HG03469 (cell line): ENCODE data around the gene TPPP.

ENCODE experiments used
- ATAC-seq: cut with Tn5 transposase; IDR thresholded peaks from one replicate; pipeline ENCODE4 v1.9.1; 2021; ENCODE audit warnings: mild to moderate bottlenecking, moderate library complexity, moderate number of reproducible peaks; ENCODE audit not compliant: unreplicated experiment

TPPP gene

GRCh38 chr5:666816-667498 lies 26.2 kb downstream of the TPPP start:
- no peak for ATAC-seq

- no peak for ATAC-seq
These were observed 27.0 kb downstream of the TPPP start for GRCh38 chr5:665956-666711.

GRCh38 chr5:665541-665955 lies 27.6 kb downstream of the TPPP start:
- ATAC-seq: no peak

GRCh38 chr5:664994-665360 lies 28.2 kb downstream of the TPPP start:
- no peak for ATAC-seq

GRCh38 chr5:664343-664993 lies 28.7 kb downstream of the TPPP start:
- no peak for ATAC-seq

- no peak for ATAC-seq
These were observed 29.5 kb downstream of the TPPP start for GRCh38 chr5:663436-664342.

GRCh38 chr5:662751-663435 lies 30.3 kb downstream of the TPPP start:
- ATAC-seq: no peak

- ATAC-seq: no peak
These were observed 31.0 kb downstream of the TPPP start for GRCh38 chr5:661891-662750.

GRCh38 chr5:660491-661030 lies 32.6 kb downstream of the TPPP start:
- ATAC-seq: no peak

- no peak for ATAC-seq
These were observed 33.5 kb downstream of the TPPP start for GRCh38 chr5:659496-660263.

- no peak for ATAC-seq
These were observed 35.0 kb downstream of the TPPP start for GRCh38 chr5:658103-658502.

GRCh38 chr5:657570-657969 lies 35.6 kb downstream of the TPPP start:
- ATAC-seq: no peak

- ATAC-seq: no peak
These were observed 37.7 kb downstream of the TPPP start for GRCh38 chr5:655406-655805.

- no peak for ATAC-seq
These were observed 38.9 kb downstream of the TPPP start for GRCh38 chr5:654071-654778.

- ATAC-seq: no peak
These were observed 40.3 kb downstream of the TPPP start for GRCh38 chr5:652773-653350.

- no peak for ATAC-seq
These were observed 41.1 kb downstream of the TPPP start for GRCh38 chr5:652023-652515.

- ATAC-seq: no peak
These were observed 41.7 kb downstream of the TPPP start for GRCh38 chr5:651296-652022.
